AG09319 (cell line): ENCODE measurements around the gene DCC.
"Not testable (repeated sequence)": the region's sequence is repeated elsewhere in the genome, so short reads cannot be mapped to it uniquely, and the experiment has no call there.

Experiments used
- DNase-seq: peaks from one replicate; pipeline ENCODE4 v3.0.0-alpha.2; 2010; ENCODE audit warnings: low read depth; ENCODE audit errors: extremely low read depth
- TF ChIP-seq, protein P1 (sequence below): IDR thresholded peaks from 2 replicates; pipeline ENCODE4 v1.5.1; 2011; ENCODE audit warnings: low read depth, mild to moderate bottlenecking, inconsistent platforms, low read length, moderate library complexity

The DCC gene

GRCh38 chr18:53457068-53457467 is 1117.1 kb downstream of the DCC start:
- DNase-seq: no peak
- TF ChIP-seq, protein P1, sequence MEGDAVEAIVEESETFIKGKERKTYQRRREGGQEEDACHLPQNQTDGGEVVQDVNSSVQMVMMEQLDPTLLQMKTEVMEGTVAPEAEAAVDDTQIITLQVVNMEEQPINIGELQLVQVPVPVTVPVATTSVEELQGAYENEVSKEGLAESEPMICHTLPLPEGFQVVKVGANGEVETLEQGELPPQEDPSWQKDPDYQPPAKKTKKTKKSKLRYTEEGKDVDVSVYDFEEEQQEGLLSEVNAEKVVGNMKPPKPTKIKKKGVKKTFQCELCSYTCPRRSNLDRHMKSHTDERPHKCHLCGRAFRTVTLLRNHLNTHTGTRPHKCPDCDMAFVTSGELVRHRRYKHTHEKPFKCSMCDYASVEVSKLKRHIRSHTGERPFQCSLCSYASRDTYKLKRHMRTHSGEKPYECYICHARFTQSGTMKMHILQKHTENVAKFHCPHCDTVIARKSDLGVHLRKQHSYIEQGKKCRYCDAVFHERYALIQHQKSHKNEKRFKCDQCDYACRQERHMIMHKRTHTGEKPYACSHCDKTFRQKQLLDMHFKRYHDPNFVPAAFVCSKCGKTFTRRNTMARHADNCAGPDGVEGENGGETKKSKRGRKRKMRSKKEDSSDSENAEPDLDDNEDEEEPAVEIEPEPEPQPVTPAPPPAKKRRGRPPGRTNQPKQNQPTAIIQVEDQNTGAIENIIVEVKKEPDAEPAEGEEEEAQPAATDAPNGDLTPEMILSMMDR: no peak

DNA sequence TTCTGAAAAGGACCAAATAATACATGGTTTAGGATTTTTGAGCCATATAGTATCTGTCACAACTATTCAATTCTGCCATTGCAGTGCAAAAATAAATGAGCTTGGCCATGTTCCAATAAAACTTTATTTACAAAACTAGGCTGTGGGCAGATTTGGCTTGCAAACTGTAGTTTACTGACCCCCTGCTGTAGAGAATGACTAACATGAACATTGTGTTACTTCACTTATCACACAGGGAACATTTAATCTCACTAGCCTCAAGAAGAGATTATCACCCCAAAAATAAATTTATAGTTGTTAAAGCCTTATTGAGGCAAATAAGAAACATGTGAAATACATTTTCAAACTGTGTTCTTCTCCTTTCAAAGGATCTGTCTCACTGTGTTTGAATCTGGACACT is 1118.3 kb downstream of the DCC start:
- no peak for DNase-seq
- TF ChIP-seq, protein P1: no peak

- DNase-seq: no peak
- TF ChIP-seq, protein P1: no peak
Measured at GRCh38 chr18:53458944-53459580, 1119.1 kb downstream of the DCC start.

DNA sequence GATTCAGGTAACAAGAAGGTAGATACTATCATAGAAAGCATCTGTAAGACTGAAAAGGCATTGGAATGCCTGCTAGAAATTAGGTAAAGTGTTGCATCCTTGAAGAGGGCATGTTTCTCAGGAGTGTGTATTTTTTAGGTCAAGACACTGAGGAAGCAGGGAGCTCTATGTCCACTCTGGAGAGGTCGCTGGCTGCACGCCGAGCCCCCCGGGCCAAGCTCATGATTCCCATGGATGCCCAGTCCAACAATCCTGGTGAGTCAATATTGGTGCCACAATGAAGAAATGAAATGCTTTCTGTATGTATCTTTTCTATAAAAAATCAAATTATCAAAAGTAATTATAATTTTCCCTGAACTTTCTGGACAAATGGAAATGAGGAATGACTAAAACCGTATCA is 1127.8 kb downstream of the DCC start:
- no peak for DNase-seq
- TF ChIP-seq, protein P1: no peak

GRCh38 chr18:53468173-53468572 is 1128.2 kb downstream of the DCC start:
- not testable (repeated sequence) for DNase-seq

GRCh38 chr18:53472546-53472945 is 1132.5 kb downstream of the DCC start:
- no peak for DNase-seq
- TF ChIP-seq, protein P1: no peak

- TF ChIP-seq, protein P1: no peak
- no peak for DNase-seq
Measured at GRCh38 chr18:53478155-53478554, 1138.2 kb downstream of the DCC start.

DNA sequence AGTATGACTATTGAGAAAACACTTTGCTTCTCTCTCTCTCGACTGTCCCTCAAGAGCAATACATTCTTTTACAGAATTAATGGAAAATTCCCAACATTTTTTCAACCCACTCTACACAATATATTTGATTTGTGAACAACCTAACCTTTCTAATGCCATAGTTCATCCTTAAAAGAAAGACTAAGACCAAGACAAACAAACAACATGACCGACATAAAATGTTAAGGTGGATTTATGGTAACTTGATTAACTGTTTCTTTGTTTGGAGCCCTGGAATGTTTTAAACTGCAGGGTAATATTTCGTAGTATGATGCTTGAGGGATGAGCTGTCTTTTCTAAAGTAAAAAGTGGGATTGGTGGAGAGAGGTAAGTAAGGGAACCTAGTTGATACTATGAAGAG is 1146.3 kb downstream of the DCC start:
- TF ChIP-seq, protein P1: no peak
- DNase-seq: no peak
